HCT116 (cell line): Measurements from ENCODE around the gene DBNL. TPM values are rescaled to one million over a fixed set of nuclear protein-coding genes. Genes with fewer than 3 reads are reported as not detected.
A peak's percentile ranks its signal among the peaks of the same experiment; 100 is the strongest.

ENCODE experiments used
- ATAC-seq: fragments of 200-7000 bp; cut with Tn5 transposase; 2 replicates; pipeline ENCODE4 v1.9.1; 2020; ENCODE audit warnings: mild to moderate bottlenecking, moderate library complexity
- BruUV-seq: library from RNA; stranded (reverse); fragments of 400-500 nt; replicated peaks from 2 replicates; lab custom pipeline; 2021; lab: Mats Ljungman, UMichigan
- CTCF ChIA-PET: fragments of 300-600 bp; sonication (Branson Sonifier 250); formaldehyde crosslinking; loops from one replicate; lab custom pipeline; 2021; ENCODE audit warnings: antibody characterized with exemption; lab: Charles Lee
- POLR2A ChIA-PET: fragments of 300-600, 350-600 bp; sonication (Branson Sonifier 250); formaldehyde crosslinking; loops from one replicate; lab custom pipeline; 2021; ENCODE audit warnings: antibody characterized with exemption; lab: Charles Lee
- RAD21 ChIA-PET, 2 experiments: fragments of 300-600 bp; sonication (Branson Sonifier 250); formaldehyde crosslinking; loops; one replicate each; lab custom pipeline; 2023; ENCODE audit warnings: low total read pairs in 2 of 2; ENCODE audit not compliant: uncharacterized antibody in 2 of 2, unreplicated experiment in 2 of 2, low non-redundant PET in 1 of 2; lab: Charles Lee
- DNase-seq: peaks from one replicate; pipeline ENCODE4 v3.0.0-alpha.2; 2010; ENCODE audit warnings: low read depth, low spot score
- H2AFZ ChIP-seq: fragments of 200-600 bp; shearing (Covaris generic), sonication (generic); 2 replicates; pipeline ENCODE4 v1.6.1; 2017; ENCODE audit warnings: low read depth, mixed run types, mixed read lengths, antibody characterized with exemption, low read length; ENCODE audit not compliant: poor library complexity, severe bottlenecking
- H3K27ac ChIP-seq: 2 replicates; pipeline ENCODE4 v1.5.1; 2012; ENCODE audit warnings: low read depth, low read length
- H3K27me3 ChIP-seq: fragments of 200-600 bp; sonication (generic); 2 replicates; pipeline ENCODE4 v1.6.1; 2016; ENCODE audit warnings: mixed run types, low read length, mixed read lengths; ENCODE audit not compliant: insufficient read depth
- H3K36me3 ChIP-seq, 2 experiments: fragments of 200-500 bp in 1 of 2; fragments of 200-600 bp in 1 of 2; sonication (Bioruptor generic) in 1 of 2; sonication (generic) in 1 of 2; 2 replicates each; pipeline versions ENCODE4 v1.5.1 to v1.6.1; 2014 to 2016; ENCODE audit warnings: low read length in 2 of 2, inconsistent platforms in 1 of 2, mixed read lengths in 1 of 2, mixed run types in 1 of 2; ENCODE audit not compliant: insufficient read depth in 2 of 2, control insufficient read depth in 1 of 2
- H3K4me1 ChIP-seq, 2 experiments: fragments of 200-600 bp in 1 of 2; sonication (generic) in 1 of 2; 2 replicates each; pipeline versions ENCODE4 v1.5.1 to v1.6.1; 2012 to 2017; ENCODE audit warnings: low read length in 2 of 2, inconsistent platforms in 1 of 2, mild to moderate bottlenecking in 1 of 2, mixed read lengths in 1 of 2, mixed run types in 1 of 2, moderate library complexity in 1 of 2; ENCODE audit not compliant: insufficient read depth in 2 of 2, control insufficient read depth in 1 of 2
- H3K4me2 ChIP-seq: fragments of 200-600 bp; sonication (generic); 2 replicates; pipeline ENCODE4 v1.6.1; 2017; ENCODE audit warnings: mixed run types, low read length, mixed read lengths
- H3K4me3 ChIP-seq, 2 experiments: fragments of 200-600 bp in 1 of 2; sonication (generic) in 1 of 2; replicated peaks in 1 of 2; 2 replicates each; pipeline ENCODE4 v1.5.1; 2011 to 2016; ENCODE audit warnings: low read length in 2 of 2, control low read depth in 1 of 2, low read depth in 1 of 2, mild to moderate bottlenecking in 1 of 2, mixed read lengths in 1 of 2, mixed run types in 1 of 2
- H3K79me2 ChIP-seq: fragments of 200-600 bp; sonication (generic); 2 replicates; pipeline ENCODE4 v1.6.1; 2017; ENCODE audit warnings: mild to moderate bottlenecking, mixed run types, low read length, moderate library complexity, mixed read lengths; ENCODE audit not compliant: insufficient read depth
- H3K9ac ChIP-seq: fragments of 200-600 bp; sonication (generic); 2 replicates; pipeline ENCODE4 v1.6.1; 2016; ENCODE audit warnings: low read length, mixed read lengths
- H3K9me2 ChIP-seq: fragments of 200-600 bp; sonication (generic), shearing (Covaris generic); 2 replicates; pipeline ENCODE4 v1.6.1; 2017; ENCODE audit warnings: mixed run types, mild to moderate bottlenecking, moderate library complexity; ENCODE audit not compliant: insufficient read depth
- H3K9me3 ChIP-seq, 2 experiments: fragments of 200-500 bp in 1 of 2; fragments of 200-600 bp in 1 of 2; sonication (Bioruptor generic) in 1 of 2; sonication (generic) in 1 of 2; 2 replicates each; pipeline ENCODE4 v1.6.1; 2014 to 2017; ENCODE audit warnings: low read length in 2 of 2, mixed read lengths in 2 of 2, inconsistent platforms in 1 of 2, low read depth in 1 of 2, mild to moderate bottlenecking in 1 of 2, mixed run types in 1 of 2, moderate library complexity in 1 of 2; ENCODE audit not compliant: control insufficient read depth in 1 of 2, insufficient read depth in 1 of 2
- H4K20me1 ChIP-seq: fragments of 200-600 bp; sonication (generic), shearing (Covaris generic); 2 replicates; pipeline ENCODE4 v1.6.1; 2017; ENCODE audit warnings: mixed run types, mild to moderate bottlenecking, moderate library complexity; ENCODE audit not compliant: insufficient read depth
- CEBPB ChIP-seq: IDR thresholded peaks from 2 replicates; pipeline ENCODE4 v1.6.1; 2012; ENCODE audit warnings: low read depth
- EZH2 ChIP-seq: fragments of 200-600 bp; sonication (generic); IDR thresholded peaks from 2 replicates; pipeline ENCODE4 v1.6.1; 2017; ENCODE audit warnings: antibody characterized with exemption, mixed run types
- MAX ChIP-seq: IDR thresholded peaks from 2 replicates; pipeline ENCODE4 v1.6.1; 2012
- REST ChIP-seq: IDR thresholded peaks from 2 replicates; pipeline ENCODE4 v1.6.1; 2012; ENCODE audit warnings: low read depth
- YY1 ChIP-seq: IDR thresholded peaks from 2 replicates; pipeline ENCODE4 v1.6.1; 2011; ENCODE audit warnings: low read length, low read depth, moderate library complexity, mild to moderate bottlenecking; ENCODE audit not compliant: insufficient replicate concordance; ENCODE audit errors: extremely low read depth
- ZBTB33 ChIP-seq: IDR thresholded peaks from 2 replicates; pipeline ENCODE4 v1.6.1; 2011; ENCODE audit warnings: mild to moderate bottlenecking, low read length, moderate library complexity; ENCODE audit not compliant: insufficient replicate concordance; ENCODE audit errors: extremely low read depth
- ZFX ChIP-seq: fragments of 450-650 bp; IDR thresholded peaks from 2 replicates; pipeline ENCODE4 v1.6.1; 2017
- ZNF274 ChIP-seq: fragments of 200-500 bp; sonication (Bioruptor generic); IDR thresholded peaks from 2 replicates; pipeline ENCODE4 v1.6.1; 2014; ENCODE audit warnings: mild to moderate bottlenecking, low read depth, low read length, inconsistent platforms
- intact Hi-C: fragments of 100-400 bp; cut with micrococcal nuclease; formaldehyde crosslinking; loops from 2 replicates; pipeline ENCODE4 v1.10.0; 2022
- total RNA-seq: library from RNA; stranded (reverse); gene quantifications from one replicate; pipeline ENCODE4 v1.2.1, GENCODE V29; 2021; ENCODE audit not compliant: unreplicated experiment

DBNL gene
- total RNA-seq, 1 experiment from 2014 or later = 39.4 TPM

- TF ChIP-seq EZH2 = no peak
These were observed 7.2 kb downstream of the DBNL start (continued) for GRCh38 chr7:44051611-44052220.

- Histone ChIP-seq H2AFZ (no peak overlapping the region), H3K4me1 (no peaks in the 10 kb centered on the region), H3K4me2 (no peak overlapping the region), H3K4me3 (no peak overlapping the region), H3K9me3 (no peaks in the 10 kb centered on the region), H3K27me3 (no peaks in the 10 kb centered on the region), H4K20me1 (no peaks in the 10 kb centered on the region), H3K9me2 (no peaks in the 10 kb centered on the region), H3K36me3 (peaks cover 30 to 37% of the 10 kb centered on the region in 2 experiments), H3K79me2 (peaks cover 21% of the 10 kb centered on the region), H3K9ac (no peak overlapping the region), H3K27ac (no peak overlapping the region)
- no peak for DNase-seq
- intact Hi-C loops = no loop called here
- CTCF ChIA-PET = no interaction called here
- POLR2A ChIA-PET = no interaction called here
- ATAC-seq = peak; percentile 52
- RAD21 ChIA-PET = no interaction called here
- no peak for TF ChIP-seq MAX
- no peak for TF ChIP-seq ZFX
- no peak for TF ChIP-seq ZBTB33
- no peak for TF ChIP-seq REST
- TF ChIP-seq EZH2 = no peak
- no peak for TF ChIP-seq CEBPB
- no peak for TF ChIP-seq YY1
- TF ChIP-seq ZNF274 = no peak
- BruUV-seq = no TSS peak
These were observed 8.4 kb downstream of the DBNL start for GRCh38 chr7:44052771-44053365.
